ENCODE measurements around the gene SPTAN1. TPM values are rescaled to one million over a fixed set of nuclear protein-coding genes. Genes with fewer than 3 reads are reported as not detected.

SPTAN1 gene
- total and polyA plus RNA-seq, 2 of the 4 experiments (the other 2 are of a cell fraction): 275 to 327 TPM

GRCh38 chr9:128550226-128550625 lies 2.2 kb upstream of the SPTAN1 start:
- Histone ChIP-seq H3K18ac (ENCODE audit: low read depth, low read length) (peak overlapping the region; percentile 51; the same call in 1 of the 2 replicates), H3K4me1 (ENCODE audit: control insufficient read depth, insufficient read depth, low read length) (peaks cover 13% of the 10 kb centered on the region), H2AFZ (replicated peaks; ENCODE audit: low read length, poor library complexity) (peak overlapping the region; percentile 85), H2BK5ac (ENCODE audit: low read depth, low read length, poor library complexity, severe bottlenecking) (peak overlapping the region; percentile 61), H3K4me2 (ENCODE audit: low read depth, low read length) (no peak overlapping the region), H4K91ac (ENCODE audit: insufficient read depth, low read depth, low read length) (peak overlapping the region; percentile 37; the same call in 1 of the 2 replicates), H2AK9ac (replicated peaks; ENCODE audit: low read depth, low read length, poor library complexity) (peak overlapping the region; percentile 17), H2BK15ac (ENCODE audit: low read depth, low read length) (0 out of 3 replicates have a peak overlapping the region, but pooled peaks have one; percentile 10), H3K14ac (replicated peaks; ENCODE audit: low read depth, low read length) (peak overlapping the region; percentile 76), H3K56ac (ENCODE audit: extremely low read depth, insufficient read depth, low read length) (peak overlapping the region; percentile 12; the same call in 1 of the 2 replicates), H3K9me3 (ENCODE audit: control insufficient read depth, insufficient read depth, low read length) (no peaks in the 10 kb centered on the region), H3K9ac (ENCODE audit: low read depth, low read length) (no peak overlapping the region; the same call in 1 of the 2 replicates), H3K36me3 (ENCODE audit: control insufficient read depth, insufficient read depth, low read length) (no peaks in the 10 kb centered on the region), H4K20me1 (ENCODE audit: insufficient read depth, low read length) (peaks cover 25% of the 10 kb centered on the region), H4K5ac (ENCODE audit: low read depth, low read length) (peak overlapping the region; percentile 37), H3K27ac (ENCODE audit: insufficient read depth, low read length) (no peak overlapping the region), H2AK5ac (ENCODE audit: low read depth, low read length) (peak overlapping the region; percentile 87), H4K8ac (ENCODE audit: low read depth in 2 of 2, low read length in 2 of 2) (peak overlapping the region in 1 of 2 experiments; percentile 93; a peak in 2 of 4 replicates), H3K23ac (ENCODE audit: low read depth, low read length) (peak overlapping the region; percentile 64), H3K27me3 (ENCODE audit: control insufficient read depth, insufficient read depth, low read length) (no peaks in the 10 kb centered on the region), H2BK20ac (ENCODE audit: low read depth, low read length) (no peak overlapping the region; the same call in 1 of the 2 replicates), H3K4me3 (ENCODE audit: insufficient read depth, low read depth, low read length) (no peak overlapping the region), H3K4ac (ENCODE audit: low read depth, low read length) (peak overlapping the region; percentile 68), H2BK120ac (ENCODE audit: low read depth, low read length) (peak overlapping the region; percentile 65), H3K79me1 (ENCODE audit: low read depth in 1 of 2, low read length in 2 of 2) (peaks cover 0 to 40% of the 10 kb centered on the region in 2 experiments; a peak in 2 of 4 replicates), H3K9me1 (ENCODE audit: insufficient read depth, low read length) (peaks cover 4% of the 10 kb centered on the region; the same call in 1 of the 2 replicates)
- DNase-seq: no peak
- intact Hi-C loops (cut with micrococcal nuclease) (no loop called here), in situ Hi-C loops (cut with MboI; ENCODE audit: low sequenced_read_pairs) (loop anchor here (10.0 kb wide), 1 partner anchor 255 kb away; no protein-coding TSS in a partner anchor), dilution Hi-C loops (cut with HindIII; ENCODE audit: low sequenced_read_pairs, unreplicated experiment) (no loop called here)
- no CpG with 5 or more reads among the region's 2 CpGs for WGBS, 2 experiments (ENCODE audit: extremely low coverage in 2 of 2, insufficient read length in 1 of 2)
- no peak for ATAC-seq (ENCODE audit: low read depth)
- BruUV-seq (replicated peaks): no TSS peak
- CTCF ChIA-PET: interaction anchor here (1.2 kb wide), 1 partner anchor 10 kb away, joined by 4 read pairs; no protein-coding TSS in a partner anchor
- POLR2A ChIA-PET (ENCODE audit: unreplicated experiment): no interaction called here
- no peak for TF ChIP-seq NFE2L2 (IDR thresholded peaks at IDR 0.05; ENCODE audit: low read depth, low read length)
- no peak for TF ChIP-seq RAD21 (IDR thresholded peaks at IDR 0.05; ENCODE audit: low read length)
- TF ChIP-seq CEBPB (IDR thresholded peaks at IDR 0.05; ENCODE audit: low read depth, low read length): no peak
- no peak for TF ChIP-seq POLR2A (IDR thresholded peaks at IDR 0.05; ENCODE audit: low read depth, low read length)
- TF ChIP-seq RFX5 (IDR thresholded peaks at IDR 0.05; ENCODE audit: low read depth, low read length): no peak
- no peak for TF ChIP-seq MXI1 (IDR thresholded peaks at IDR 0.05; ENCODE audit: borderline replicate concordance, low read depth, low read length)
- TF ChIP-seq CHD1 (IDR thresholded peaks at IDR 0.05; ENCODE audit: low read depth, low read length): no peak
- TF ChIP-seq MAZ (IDR thresholded peaks at IDR 0.05; ENCODE audit: borderline replicate concordance, low read depth, low read length): no peak
- no peak for TF ChIP-seq ELK1 (IDR thresholded peaks at IDR 0.05; ENCODE audit: borderline replicate concordance, low read depth, low read length)
- TF ChIP-seq RCOR1 (IDR thresholded peaks at IDR 0.05; ENCODE audit: insufficient replicate concordance, low read length): no peak
- no peak for TF ChIP-seq MAFK (IDR thresholded peaks at IDR 0.05; ENCODE audit: low read depth, low read length)
